Measurements from ENCODE around the gene SCTR. TPM values are rescaled to one million over a fixed set of nuclear protein-coding genes. Genes with fewer than 3 reads are reported as not detected.

Gene SCTR
- total and polyA plus RNA-seq, 4 donors, result 0.10 to 1.8 (median 0.93) TPM

DNA sequence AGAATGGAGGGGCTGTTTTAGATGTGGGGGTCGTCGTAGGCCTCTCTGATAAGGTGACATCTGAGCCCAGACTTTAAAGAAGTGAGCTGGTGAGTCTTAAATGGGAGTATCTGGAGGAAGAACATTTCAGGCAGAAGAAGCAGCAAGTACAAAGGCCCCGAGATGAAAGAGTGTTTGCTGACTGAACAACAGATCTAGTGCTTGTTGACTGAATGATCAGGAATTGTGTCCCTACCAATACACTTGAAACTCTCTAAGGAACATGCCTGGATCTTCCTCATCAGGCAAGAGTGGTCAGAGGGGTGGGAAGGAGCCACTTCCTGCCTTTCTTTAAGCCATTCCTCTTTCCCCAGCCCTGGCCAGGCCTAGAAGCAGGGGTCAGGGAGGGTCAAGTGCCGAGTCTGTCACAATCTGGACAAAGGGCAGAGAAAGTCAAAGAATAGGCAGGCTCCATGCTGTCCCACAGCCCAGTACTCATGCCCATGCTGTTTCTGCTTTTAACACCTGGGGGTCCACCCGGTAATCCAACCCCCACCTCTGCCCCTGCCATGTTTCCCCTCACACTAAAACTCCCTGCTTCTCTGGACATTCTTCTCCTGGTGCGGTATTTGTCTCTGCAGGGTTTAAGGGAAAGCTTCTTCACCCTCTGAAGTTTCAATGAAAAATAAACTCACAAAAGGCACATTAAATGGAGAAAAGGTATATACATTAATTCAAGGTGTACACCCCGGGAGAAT lies 95.6 kb downstream of the SCTR start:
- WGBS (ENCODE audit: insufficient coverage), result 86% methylated on average over 3 of the region's 7 CpGs
- Histone ChIP-seq H3K4me1 (ENCODE audit: control insufficient read depth, insufficient read depth, low read length) (peaks cover 22% of the 10 kb centered on the region), H3K9me3 (ENCODE audit: control insufficient read depth, insufficient read depth, low read length) (no peaks in the 10 kb centered on the region), H3K4me3 (ENCODE audit: low read depth, low read length) (no peak overlapping the region), H3K27ac (ENCODE audit: low read depth, low read length) (no peak overlapping the region), H3K36me3 (ENCODE audit: control insufficient read depth, insufficient read depth, low read length) (no peaks in the 10 kb centered on the region), H3K27me3 (ENCODE audit: control insufficient read depth, insufficient read depth, low read length) (peaks cover 41% of the 10 kb centered on the region)
- no peak for DNase-seq (ENCODE audit: low read depth in 4 of 6, low spot score in 6 of 6)

DNA sequence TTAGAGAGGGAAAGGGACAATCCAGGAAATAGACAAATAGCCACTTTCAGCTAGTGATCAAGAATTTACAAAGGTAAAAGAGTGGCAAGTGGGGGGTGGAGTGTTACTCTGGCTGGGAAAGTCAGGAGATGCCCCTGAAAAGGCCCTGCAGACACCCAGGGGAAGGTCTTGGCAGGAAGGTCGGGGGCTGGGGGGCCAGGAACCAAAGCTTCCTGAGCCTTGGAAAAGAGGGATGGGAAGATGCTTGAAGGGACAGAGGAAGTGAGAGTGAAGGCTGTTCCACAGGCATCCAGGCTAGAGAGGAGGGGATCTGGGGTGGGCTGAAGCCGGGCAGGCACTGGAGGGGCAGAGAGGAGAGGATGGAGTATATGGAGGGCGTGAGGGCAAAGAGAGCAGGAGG lies 96.5 kb downstream of the SCTR start:
- no peak overlapping the region for H3K4me3 ChIP-seq (ENCODE audit: low read depth, low read length)
- H3K36me3 ChIP-seq (ENCODE audit: control insufficient read depth, insufficient read depth, low read length), result no peaks in the 10 kb centered on the region
- H3K27ac ChIP-seq (ENCODE audit: low read depth, low read length), result no peak overlapping the region
- no peak for DNase-seq (ENCODE audit: low read depth in 4 of 6, low spot score in 6 of 6)
- no peaks in the 10 kb centered on the region for H3K9me3 ChIP-seq (ENCODE audit: control insufficient read depth, insufficient read depth, low read length)
- H3K4me1 ChIP-seq (ENCODE audit: control insufficient read depth, insufficient read depth, low read length), result peaks cover 17% of the 10 kb centered on the region
- WGBS (ENCODE audit: insufficient coverage), result 81% methylated on average over 3 of the region's 3 CpGs
- H3K27me3 ChIP-seq (ENCODE audit: control insufficient read depth, insufficient read depth, low read length), result peaks cover 37% of the 10 kb centered on the region

DNA sequence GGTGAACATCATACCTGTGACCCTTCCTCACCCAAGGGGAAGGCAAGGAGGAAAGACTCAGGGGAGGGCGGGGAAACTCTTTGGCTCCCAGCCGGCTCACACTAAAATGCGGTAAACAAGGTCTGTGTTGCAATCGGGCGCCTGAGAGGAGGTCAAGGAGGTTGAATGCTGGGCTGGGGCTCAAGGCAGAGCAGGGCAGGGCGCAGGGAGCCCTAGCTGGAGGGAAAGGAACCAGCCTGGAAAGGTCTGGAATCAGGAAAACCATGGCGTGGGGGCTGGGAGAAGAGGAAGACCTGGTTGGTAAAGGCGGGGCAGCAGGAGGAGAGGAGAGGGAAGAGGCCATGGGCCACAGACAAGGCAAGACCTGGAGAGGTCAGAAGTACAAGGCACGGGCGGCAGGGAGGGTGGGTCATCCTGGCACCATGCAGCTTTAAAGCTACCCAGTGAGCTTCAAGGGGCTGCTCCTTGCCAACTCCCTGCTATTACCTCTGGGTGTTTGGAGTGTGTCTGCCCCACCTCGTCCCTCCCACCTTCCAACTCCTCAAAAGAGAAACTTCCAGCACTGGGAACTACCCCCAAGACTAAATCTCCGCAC lies 97.4 kb downstream of the SCTR start:
- H3K4me1 ChIP-seq (ENCODE audit: control insufficient read depth, insufficient read depth, low read length), result peaks cover 9% of the 10 kb centered on the region
- H3K9me3 ChIP-seq (ENCODE audit: control insufficient read depth, insufficient read depth, low read length), result no peaks in the 10 kb centered on the region
- no peak overlapping the region for H3K4me3 ChIP-seq (ENCODE audit: low read depth, low read length)
- WGBS (ENCODE audit: insufficient coverage), result 62% methylated on average over 11 of the region's 12 CpGs
- H3K27ac ChIP-seq (ENCODE audit: low read depth, low read length), result no peak overlapping the region
- DNase-seq (ENCODE audit: low read depth in 4 of 6, low spot score in 6 of 6), result no peak
- no peaks in the 10 kb centered on the region for H3K36me3 ChIP-seq (ENCODE audit: control insufficient read depth, insufficient read depth, low read length)
- peaks cover 29% of the 10 kb centered on the region for H3K27me3 ChIP-seq (ENCODE audit: control insufficient read depth, insufficient read depth, low read length)

DNA sequence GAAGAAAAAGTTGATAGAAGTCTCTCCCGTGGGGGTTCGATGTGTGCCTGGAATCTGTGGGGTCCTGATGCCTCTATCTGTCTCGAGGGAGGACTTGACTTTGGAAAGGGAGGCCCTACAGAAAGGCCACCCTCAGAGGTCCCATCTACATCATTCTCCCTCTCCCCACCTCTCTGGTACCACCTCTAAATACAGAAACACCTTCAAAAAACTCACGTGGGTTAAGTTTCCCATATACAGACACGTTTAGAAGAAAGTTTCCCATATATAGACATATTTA lies 97.9 kb downstream of the SCTR start:
- Histone ChIP-seq H3K4me3 (ENCODE audit: low read depth, low read length) (no peak overlapping the region), H3K9me3 (ENCODE audit: control insufficient read depth, insufficient read depth, low read length) (no peaks in the 10 kb centered on the region), H3K27ac (ENCODE audit: low read depth, low read length) (no peak overlapping the region), H3K36me3 (ENCODE audit: control insufficient read depth, insufficient read depth, low read length) (no peaks in the 10 kb centered on the region), H3K4me1 (ENCODE audit: control insufficient read depth, insufficient read depth, low read length) (peaks cover 6% of the 10 kb centered on the region), H3K27me3 (ENCODE audit: control insufficient read depth, insufficient read depth, low read length) (peaks cover 26% of the 10 kb centered on the region)
- no CpG with 5 or more reads among the region's 5 CpGs for WGBS (ENCODE audit: insufficient coverage)
- no peak for DNase-seq (ENCODE audit: low read depth in 4 of 6, low spot score in 6 of 6)

DNA sequence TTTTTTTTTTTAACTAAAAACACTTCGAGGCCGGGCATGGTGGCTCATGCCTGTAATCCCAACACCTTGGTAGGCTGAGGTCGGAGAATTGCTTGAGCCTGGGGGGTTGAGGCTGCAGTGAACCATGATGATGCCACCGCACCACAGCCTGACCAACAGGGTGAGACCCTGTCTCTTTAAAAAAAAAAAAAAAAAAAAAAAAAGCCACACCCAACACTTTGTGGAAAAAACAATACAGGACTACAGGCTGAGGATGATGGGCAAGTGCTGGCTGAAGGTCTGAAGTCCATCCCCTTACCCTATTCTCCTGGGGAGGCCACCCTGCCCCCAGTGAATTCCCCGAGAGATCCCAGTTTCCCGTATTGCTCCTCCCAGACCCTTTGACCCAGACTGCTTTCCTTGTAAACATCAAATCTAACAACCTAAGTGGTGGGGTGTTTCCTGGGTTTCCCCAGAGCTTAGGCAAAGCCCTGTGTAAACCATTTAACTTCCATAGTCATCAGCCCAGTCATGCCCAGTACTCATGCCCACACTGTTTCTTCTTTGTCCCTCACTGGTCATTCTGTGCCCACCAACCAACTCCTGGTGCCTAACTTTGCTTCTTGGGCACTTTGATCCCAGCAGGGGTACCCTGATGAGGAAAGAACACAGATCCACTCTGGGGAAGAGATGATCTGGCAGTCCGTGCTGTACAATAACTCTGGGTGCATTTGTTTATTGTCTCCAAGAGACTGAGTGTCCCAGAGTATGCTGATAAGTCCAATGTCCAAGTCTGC lies 98.5 kb downstream of the SCTR start:
- Histone ChIP-seq H3K4me1 (ENCODE audit: control insufficient read depth, insufficient read depth, low read length) (peaks cover under 1% of the 10 kb centered on the region), H3K4me3 (ENCODE audit: low read depth, low read length) (no peak overlapping the region), H3K9me3 (ENCODE audit: control insufficient read depth, insufficient read depth, low read length) (no peaks in the 10 kb centered on the region), H3K36me3 (ENCODE audit: control insufficient read depth, insufficient read depth, low read length) (no peaks in the 10 kb centered on the region), H3K27me3 (ENCODE audit: control insufficient read depth, insufficient read depth, low read length) (peaks cover 21% of the 10 kb centered on the region), H3K27ac (ENCODE audit: low read depth, low read length) (no peak overlapping the region)
- 88% methylated on average over 2 of the region's 7 CpGs for WGBS (ENCODE audit: insufficient coverage)
- DNase-seq (ENCODE audit: low read depth in 4 of 6, low spot score in 6 of 6), result no peak

DNA sequence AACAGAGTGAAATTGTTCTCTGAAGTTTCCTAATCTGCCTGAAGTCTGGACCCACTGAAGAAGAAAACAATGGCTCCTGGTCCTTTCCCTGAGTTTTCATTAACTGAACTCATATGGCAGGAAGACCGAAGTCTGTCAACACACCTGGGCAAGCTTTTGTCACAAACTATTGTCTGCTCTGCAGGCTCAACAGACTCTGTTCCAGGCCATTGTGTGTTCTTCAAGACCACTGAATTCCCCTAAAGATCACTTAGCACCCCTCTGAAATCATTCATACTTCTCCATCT lies 99.2 kb downstream of the SCTR start:
- no peak overlapping the region for H3K27ac ChIP-seq (ENCODE audit: low read depth, low read length)
- no peak for DNase-seq (ENCODE audit: low read depth in 4 of 6, low spot score in 6 of 6)
- 81% methylated on average over 1 of the region's 1 CpG for WGBS (ENCODE audit: insufficient coverage)
- no peaks in the 10 kb centered on the region for H3K36me3 ChIP-seq (ENCODE audit: control insufficient read depth, insufficient read depth, low read length)
- H3K9me3 ChIP-seq (ENCODE audit: control insufficient read depth, insufficient read depth, low read length), result no peaks in the 10 kb centered on the region
- H3K4me1 ChIP-seq (ENCODE audit: control insufficient read depth, insufficient read depth, low read length), result no peaks in the 10 kb centered on the region
- peaks cover 18% of the 10 kb centered on the region for H3K27me3 ChIP-seq (ENCODE audit: control insufficient read depth, insufficient read depth, low read length)
- no peak overlapping the region for H3K4me3 ChIP-seq (ENCODE audit: low read depth, low read length)

DNA sequence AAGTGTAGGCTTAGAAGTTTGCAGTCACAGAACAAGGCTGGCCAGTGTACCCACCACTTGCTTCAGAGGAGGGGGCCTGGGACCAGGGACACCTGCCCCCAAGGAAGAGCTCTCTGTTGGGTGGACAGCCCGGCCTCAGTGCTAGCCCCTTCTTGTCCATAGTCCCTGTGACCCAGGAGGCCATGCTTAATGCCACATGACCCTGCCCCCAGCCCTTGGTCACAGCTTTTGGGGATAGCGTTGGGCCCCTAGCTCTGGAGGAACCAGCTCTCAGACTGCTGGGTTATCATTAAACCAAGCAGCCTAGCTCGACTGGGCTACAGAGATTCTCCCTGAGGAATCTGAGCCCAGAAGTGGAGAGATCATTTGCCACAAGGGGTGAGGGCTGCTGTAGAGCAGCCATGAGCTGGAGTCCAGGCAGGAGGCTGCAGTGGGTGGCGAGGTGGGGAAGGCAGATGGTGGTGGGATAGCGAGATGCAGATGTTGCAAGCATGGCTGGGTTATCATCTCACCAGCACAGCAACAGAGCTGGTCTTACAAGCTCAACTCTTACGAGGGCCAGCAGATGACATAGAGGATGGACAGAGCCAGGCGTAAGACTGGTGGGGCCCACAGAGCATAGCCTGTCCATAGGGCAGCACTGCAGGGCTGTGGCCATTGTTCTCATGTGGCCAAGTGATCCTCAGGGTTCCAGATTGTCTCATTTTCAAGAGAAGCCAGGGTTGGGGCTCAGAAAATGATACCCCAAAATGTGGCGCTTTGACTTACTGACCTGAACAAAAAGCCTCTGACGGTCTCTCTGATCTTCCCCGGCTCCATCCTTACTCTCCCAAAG lies 99.8 kb downstream of the SCTR start:
- H3K27ac ChIP-seq (ENCODE audit: low read depth, low read length), result no peak overlapping the region
- H3K4me1 ChIP-seq (ENCODE audit: control insufficient read depth, insufficient read depth, low read length), result no peaks in the 10 kb centered on the region
- no peaks in the 10 kb centered on the region for H3K36me3 ChIP-seq (ENCODE audit: control insufficient read depth, insufficient read depth, low read length)
- peaks cover 14% of the 10 kb centered on the region for H3K27me3 ChIP-seq (ENCODE audit: control insufficient read depth, insufficient read depth, low read length)
- DNase-seq (ENCODE audit: low read depth in 4 of 6, low spot score in 6 of 6), result no peak
- H3K9me3 ChIP-seq (ENCODE audit: control insufficient read depth, insufficient read depth, low read length), result no peaks in the 10 kb centered on the region
- 94% methylated on average over 9 of the region's 10 CpGs for WGBS (ENCODE audit: insufficient coverage)
- no peak overlapping the region for H3K4me3 ChIP-seq (ENCODE audit: low read depth, low read length)

DNA sequence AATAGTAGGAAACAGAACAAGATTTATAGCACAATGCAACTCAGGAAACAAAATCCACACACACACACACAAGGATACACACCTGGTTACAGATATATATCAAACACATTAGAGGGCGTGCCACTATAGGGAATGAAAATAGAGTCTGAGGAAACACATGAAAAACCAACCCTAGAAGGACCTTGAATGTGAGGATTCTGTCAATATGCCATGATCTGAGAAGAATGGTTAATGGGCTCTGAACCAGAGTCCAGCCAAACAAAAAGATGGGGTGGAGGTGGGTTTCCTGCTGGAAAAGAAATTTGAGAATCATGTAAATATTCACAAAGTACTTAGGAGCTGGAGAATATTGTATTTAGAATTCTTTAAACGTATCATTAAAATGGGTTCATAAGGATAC lies 100.5 kb downstream of the SCTR start:
- Histone ChIP-seq H3K27ac (ENCODE audit: low read depth, low read length) (no peak overlapping the region), H3K4me3 (ENCODE audit: low read depth, low read length) (no peak overlapping the region), H3K4me1 (ENCODE audit: control insufficient read depth, insufficient read depth, low read length) (no peaks in the 10 kb centered on the region), H3K36me3 (ENCODE audit: control insufficient read depth, insufficient read depth, low read length) (no peaks in the 10 kb centered on the region), H3K27me3 (ENCODE audit: control insufficient read depth, insufficient read depth, low read length) (peaks cover 14% of the 10 kb centered on the region), H3K9me3 (ENCODE audit: control insufficient read depth, insufficient read depth, low read length) (no peaks in the 10 kb centered on the region)
- DNase-seq (ENCODE audit: low read depth in 4 of 6, low spot score in 6 of 6), result no peak
- WGBS (ENCODE audit: insufficient coverage), result 100% methylated on average over 1 of the region's 2 CpGs

DNA sequence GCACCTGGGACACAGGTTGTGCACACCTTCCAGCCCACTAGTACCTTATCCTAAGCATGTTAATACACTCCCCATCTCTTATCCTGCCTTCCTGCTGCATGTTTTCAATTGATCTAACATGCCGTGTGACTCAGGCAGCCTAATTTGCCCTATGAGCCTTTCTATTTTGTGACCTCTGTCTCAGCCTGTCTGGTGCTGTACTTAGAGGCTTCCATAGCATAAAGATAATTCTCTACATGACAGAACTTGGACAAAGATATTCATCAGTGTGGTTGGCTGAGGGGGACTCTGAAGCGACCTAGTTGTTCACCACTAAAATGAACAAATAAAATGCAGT lies 101.2 kb downstream of the SCTR start:
- no peaks in the 10 kb centered on the region for H3K9me3 ChIP-seq (ENCODE audit: control insufficient read depth, insufficient read depth, low read length)
- no peak overlapping the region for H3K27ac ChIP-seq (ENCODE audit: low read depth, low read length)
- H3K27me3 ChIP-seq (ENCODE audit: control insufficient read depth, insufficient read depth, low read length), result peaks cover 14% of the 10 kb centered on the region
- H3K4me1 ChIP-seq (ENCODE audit: control insufficient read depth, insufficient read depth, low read length), result no peaks in the 10 kb centered on the region
- no peaks in the 10 kb centered on the region for H3K36me3 ChIP-seq (ENCODE audit: control insufficient read depth, insufficient read depth, low read length)
- 83% methylated on average over 1 of the region's 2 CpGs for WGBS (ENCODE audit: insufficient coverage)
- no peak for DNase-seq (ENCODE audit: low read depth in 4 of 6, low spot score in 6 of 6)
- no peak overlapping the region for H3K4me3 ChIP-seq (ENCODE audit: low read depth, low read length)

Data from spinal cord (tissue), 10 donors.